Gastrocnemius medialis (tissue), 4 donors: ENCODE data around the gene DPEP3. TPM values are rescaled to one million over a fixed set of nuclear protein-coding genes. Genes with fewer than 3 reads are reported as not detected.

Source experiments
- ATAC-seq, 2 donors: fragments of 150-250 bp; one replicate each; pipeline ENCODE4 v1.9.1; 2016
- DNase-seq, 2 donors: peaks; one replicate each; pipeline ENCODE4 v3.0.0-alpha.2; 2019
- H3K27ac ChIP-seq, 4 donors: fragments of 200-600 bp; sonication (generic); 1 replicate in 1 of 4; 2 replicates in 3 of 4; pipeline ENCODE4 v1.5.1; 2016 to 2018; ENCODE audit warnings: mild to moderate bottlenecking in 2 of 4, moderate library complexity in 1 of 4
- H3K27me3 ChIP-seq, 3 donors: fragments of 200-600 bp; sonication (generic) in 2 of 3; 1 replicate in 1 of 3; 2 replicates in 2 of 3; pipeline versions ENCODE4 v1.5.1 to v1.6.0; 2016 to 2019; ENCODE audit warnings: mild to moderate bottlenecking in 1 of 3, moderate library complexity in 1 of 3
- H3K36me3 ChIP-seq, 2 donors: fragments of 200-600 bp; sonication (generic) in 1 of 2; one replicate each; pipeline ENCODE4 v1.5.1; 2017 to 2018
- H3K4me1 ChIP-seq, 2 donors: fragments of 200-600 bp; sonication (generic) in 1 of 2; one replicate each; pipeline ENCODE4 v1.5.1; 2016 to 2017; ENCODE audit warnings: mild to moderate bottlenecking in 2 of 2
- H3K4me3 ChIP-seq, 4 donors: fragments of 200-600 bp; sonication (generic) in 3 of 4; 1 replicate in 1 of 4; 2 replicates in 3 of 4; pipeline ENCODE4 v1.5.1; 2016 to 2019; ENCODE audit warnings: mild to moderate bottlenecking in 2 of 4
- H3K9me3 ChIP-seq, 3 donors: fragments of 200-600 bp; sonication (generic) in 2 of 3; 1 replicate in 1 of 3; 2 replicates in 2 of 3; pipeline ENCODE4 v1.5.1; 2016 to 2019
- POLR2A ChIP-seq, 2 donors: fragments of 450-650 bp; IDR thresholded peaks; one replicate each; pipeline ENCODE4 v1.6.1; 2017; ENCODE audit warnings: antibody characterized with exemption in 2 of 2, mild to moderate bottlenecking in 2 of 2, moderate library complexity in 2 of 2
- in situ Hi-C, 4 donors: fragments of 200-750 bp; cut with MboI; loops; one replicate each; pipeline versions ENCODE4 v1.15.0 to v1.8.0; 2017; ENCODE audit warnings: low sequenced_read_pairs in 4 of 4
- intact Hi-C: fragments of 100-400 bp; cut with DNase I; formaldehyde crosslinking; loops from one replicate; pipeline ENCODE4 v1.15.1; 2023; ENCODE audit warnings: low total_unique reads
- total RNA-seq, 4 donors: library from RNA; depleted of rRNA; stranded (reverse); fragments of >200 nt; gene quantifications; one replicate each; pipeline versions ENCODE4 v1.1.0 to v1.2.3, GENCODE V29; 2016
- TF ChIP-seq, protein P1 (sequence below), 5 experiments: fragments of 450-650 bp in 3 of 5; fragments of 200-600 bp in 2 of 5; sonication (generic) in 2 of 5; IDR thresholded peaks in 4 of 5; conservative IDR thresholded peaks in 1 of 5; 1 replicate in 4 of 5; 2 replicates in 1 of 5; pipeline ENCODE4 v1.5.1; 2016 to 2019; ENCODE audit warnings: antibody characterized with exemption in 5 of 5, mild to moderate bottlenecking in 3 of 5, moderate library complexity in 3 of 5

Gene DPEP3
- total RNA-seq, 4 donors from 2014 or later: not detected

DNA sequence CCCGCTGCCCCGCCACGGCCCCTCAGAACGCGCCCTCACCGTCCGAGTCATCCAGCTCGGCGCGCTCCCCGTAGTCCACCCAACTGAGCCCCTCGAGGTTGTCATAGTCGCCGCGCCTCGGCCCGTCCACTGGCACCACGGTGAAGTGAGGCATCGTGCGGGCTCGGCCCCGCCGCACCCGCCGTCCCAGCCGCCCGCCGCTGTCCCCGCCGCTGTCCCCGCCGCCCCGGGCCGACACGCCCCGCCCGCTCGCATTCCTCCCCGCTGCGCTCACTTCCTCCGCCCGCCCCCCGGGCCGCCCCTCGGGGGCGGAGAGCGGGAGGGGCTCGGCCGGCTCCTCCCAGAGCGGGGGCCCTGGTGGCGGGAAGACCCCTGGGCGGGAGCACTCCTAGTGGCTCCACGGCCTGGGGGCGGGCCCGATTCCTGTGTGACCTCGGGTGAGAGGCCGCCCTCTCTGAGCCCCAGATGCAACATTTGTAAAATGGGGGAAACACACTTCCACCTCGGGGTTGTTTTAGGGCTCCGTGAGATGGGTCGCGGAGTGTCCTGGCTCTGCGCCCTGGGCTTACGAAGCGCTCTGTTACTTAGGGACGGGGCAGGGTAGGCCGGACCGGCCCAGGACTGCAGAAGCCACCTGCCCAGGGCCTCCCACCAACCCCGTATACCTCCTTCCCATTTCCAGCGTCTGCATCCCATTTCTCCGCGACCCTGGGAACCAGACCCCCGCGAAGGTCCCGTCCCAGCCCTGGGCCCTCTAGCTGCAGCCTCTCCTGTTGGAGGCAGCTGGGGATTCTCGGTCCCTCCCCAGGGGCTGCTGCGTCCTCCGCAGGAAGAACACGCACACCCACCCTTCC is 11.7 kb downstream of the DPEP3 start, which contains the start of gene SLC12A4:
SLC12A4 (minus strand) TSS at position 238 of the 854 bp plus-strand sequence; CDS start at position 154, 84 bp downstream.
- no peaks in the 10 kb centered on the region for H3K36me3 ChIP-seq
- ATAC-seq (peak; percentile 42 to 62), DNase-seq (peak; percentile 53 to 66)
- H3K9me3 ChIP-seq: no peaks in the 10 kb centered on the region
- peak within 1 kb of the TSS; percentile 69 to 80 (median 80) for H3K4me3 ChIP-seq
- TF ChIP-seq POLR2A (IDR thresholded peaks at IDR 0.05): peak; percentile 93 to 94
- TF ChIP-seq, protein P1, sequence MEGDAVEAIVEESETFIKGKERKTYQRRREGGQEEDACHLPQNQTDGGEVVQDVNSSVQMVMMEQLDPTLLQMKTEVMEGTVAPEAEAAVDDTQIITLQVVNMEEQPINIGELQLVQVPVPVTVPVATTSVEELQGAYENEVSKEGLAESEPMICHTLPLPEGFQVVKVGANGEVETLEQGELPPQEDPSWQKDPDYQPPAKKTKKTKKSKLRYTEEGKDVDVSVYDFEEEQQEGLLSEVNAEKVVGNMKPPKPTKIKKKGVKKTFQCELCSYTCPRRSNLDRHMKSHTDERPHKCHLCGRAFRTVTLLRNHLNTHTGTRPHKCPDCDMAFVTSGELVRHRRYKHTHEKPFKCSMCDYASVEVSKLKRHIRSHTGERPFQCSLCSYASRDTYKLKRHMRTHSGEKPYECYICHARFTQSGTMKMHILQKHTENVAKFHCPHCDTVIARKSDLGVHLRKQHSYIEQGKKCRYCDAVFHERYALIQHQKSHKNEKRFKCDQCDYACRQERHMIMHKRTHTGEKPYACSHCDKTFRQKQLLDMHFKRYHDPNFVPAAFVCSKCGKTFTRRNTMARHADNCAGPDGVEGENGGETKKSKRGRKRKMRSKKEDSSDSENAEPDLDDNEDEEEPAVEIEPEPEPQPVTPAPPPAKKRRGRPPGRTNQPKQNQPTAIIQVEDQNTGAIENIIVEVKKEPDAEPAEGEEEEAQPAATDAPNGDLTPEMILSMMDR (IDR thresholded peaks at IDR 0.05 in 4 of 5, conservative IDR thresholded peaks at IDR 0.05 in 1 of 5): peak in 1 of 5 experiments; percentile 16
- H3K4me1 ChIP-seq: peaks cover 42 to 46% of the 10 kb centered on the region in 2 donors
- intact Hi-C loops: no loop called here
- no peaks in the 10 kb centered on the region for H3K27me3 ChIP-seq
- H3K27ac ChIP-seq: peak within 1 kb of the TSS; percentile 87 to 95 (median 89)
- in situ Hi-C loops: no loop called here

DNA sequence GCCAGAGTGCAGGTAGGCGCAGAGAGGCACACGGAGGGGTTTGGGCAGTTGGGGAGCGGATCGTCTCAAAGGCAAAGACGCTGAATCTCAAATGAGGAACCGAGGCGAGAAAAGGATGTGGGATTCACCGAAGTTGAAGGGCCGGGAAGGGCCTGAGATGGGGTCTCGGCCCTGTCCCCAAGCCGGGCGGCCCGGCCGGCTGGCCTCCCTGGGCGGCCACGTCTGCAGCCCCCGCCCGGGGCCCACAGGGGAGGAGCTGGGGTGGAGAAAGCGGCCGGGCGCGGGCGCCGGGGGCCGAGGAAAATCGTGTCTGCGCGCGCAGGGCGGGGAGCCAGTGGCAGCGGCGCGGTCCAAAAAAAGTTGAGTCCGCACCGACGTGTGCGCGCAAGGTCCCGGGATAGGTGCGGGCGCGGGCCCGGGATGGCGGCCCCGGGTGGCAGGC is 12.3 kb downstream of the DPEP3 start:
- TF ChIP-seq, protein P1 (IDR thresholded peaks at IDR 0.05 in 4 of 5, conservative IDR thresholded peaks at IDR 0.05 in 1 of 5): no peak
- no peak for TF ChIP-seq POLR2A (IDR thresholded peaks at IDR 0.05)
- H3K27me3 ChIP-seq: no peaks in the 10 kb centered on the region
- in situ Hi-C loops (no loop called here), intact Hi-C loops (loop anchor here (2.0 kb wide), 1 partner anchor 19 kb away; no protein-coding TSS in a partner anchor)
- H3K27ac ChIP-seq: peak overlapping the region; percentile 87 to 95 (median 89)
- peak overlapping the region; percentile 69 to 80 (median 80) for H3K4me3 ChIP-seq
- H3K36me3 ChIP-seq: no peaks in the 10 kb centered on the region
- no peaks in the 10 kb centered on the region for H3K9me3 ChIP-seq
- ATAC-seq: peak; percentile 17 to 19
- H3K4me1 ChIP-seq: peaks cover 49 to 52% of the 10 kb centered on the region in 2 donors
- DNase-seq: no peak

DNA sequence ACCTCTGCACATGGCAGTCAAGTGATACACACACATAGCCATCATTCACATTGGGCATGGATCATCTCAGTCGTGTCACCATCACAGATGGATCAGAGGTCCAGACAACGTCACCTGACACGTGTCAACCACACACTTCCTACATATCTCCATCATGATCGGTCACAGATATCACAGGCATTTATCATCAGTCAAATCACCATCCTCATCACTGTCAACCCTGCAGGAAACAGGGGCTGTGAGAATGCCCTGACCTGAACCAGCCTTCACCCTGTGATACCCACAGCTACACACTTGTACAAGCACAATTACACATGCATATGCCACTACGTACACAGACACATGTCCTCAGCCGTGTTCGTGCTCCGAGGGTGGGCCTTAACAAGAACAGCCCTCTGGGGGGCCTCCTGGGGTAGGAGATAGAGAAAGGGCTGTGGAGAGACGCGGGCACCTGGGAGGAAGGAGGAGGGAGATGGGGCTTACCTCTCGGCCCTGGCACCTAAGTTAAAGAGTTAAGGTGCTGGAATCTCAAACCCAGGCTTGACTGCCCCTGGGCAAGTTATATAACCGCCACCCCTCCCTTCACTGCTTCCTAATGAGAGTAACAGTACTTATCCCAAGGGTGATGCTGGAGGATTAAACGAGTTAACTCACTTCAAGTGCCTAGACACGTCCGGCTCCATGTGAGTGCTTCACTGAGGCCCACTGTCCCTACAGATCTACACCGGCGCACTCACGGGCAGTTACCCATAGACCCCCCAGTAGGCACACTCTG is 12.9 kb downstream of the DPEP3 start:
- no peaks in the 10 kb centered on the region for H3K27me3 ChIP-seq
- DNase-seq (no peak), ATAC-seq (no peak)
- no peaks in the 10 kb centered on the region for H3K9me3 ChIP-seq
- TF ChIP-seq, protein P1 (IDR thresholded peaks at IDR 0.05 in 4 of 5, conservative IDR thresholded peaks at IDR 0.05 in 1 of 5): no peak
- no peak for TF ChIP-seq POLR2A (IDR thresholded peaks at IDR 0.05)
- peak overlapping the region; percentile 69 to 80 (median 80) for H3K4me3 ChIP-seq
- in situ Hi-C loops (no loop called here), intact Hi-C loops (loop anchor here (2.0 kb wide), 1 partner anchor 19 kb away; no protein-coding TSS in a partner anchor)
- H3K4me1 ChIP-seq: peaks cover 55 to 58% of the 10 kb centered on the region in 2 donors
- H3K27ac ChIP-seq: peak overlapping the region; percentile 87 to 95 (median 89)
- H3K36me3 ChIP-seq: no peaks in the 10 kb centered on the region

DNA sequence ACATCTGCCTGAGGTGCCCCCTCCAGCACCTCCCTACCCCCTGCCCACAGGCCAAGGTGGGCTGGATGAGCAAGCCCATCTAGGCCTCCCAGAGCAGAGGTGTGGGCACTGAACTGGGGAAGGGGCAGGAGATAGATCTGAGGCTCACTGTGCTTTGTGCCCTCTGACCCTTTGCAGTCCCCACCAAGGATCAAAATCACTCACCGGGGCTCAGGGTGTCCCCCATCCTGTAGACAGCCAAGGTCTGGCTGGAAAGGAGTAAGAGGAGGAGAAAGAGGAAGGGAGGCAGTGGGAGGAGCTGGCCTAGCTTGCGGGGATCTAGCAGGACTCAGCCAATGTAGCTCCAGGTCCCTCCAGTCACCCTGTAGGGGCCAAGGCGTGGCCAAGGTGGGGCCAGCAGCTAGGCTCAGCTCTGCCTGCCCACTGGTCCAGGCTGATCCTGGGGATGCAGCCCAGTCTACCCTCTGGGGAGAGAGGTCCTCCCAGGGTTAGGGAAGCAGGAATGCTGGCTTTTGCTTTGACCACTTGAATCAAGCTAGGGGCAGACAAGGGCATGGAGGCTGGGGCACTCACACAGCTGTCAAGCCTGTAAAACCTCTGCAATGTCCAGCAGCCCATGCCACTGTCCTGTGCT is 13.6 kb downstream of the DPEP3 start:
- intact Hi-C loops: loop anchor here (2.0 kb wide), 1 partner anchor 20 kb away; no protein-coding TSS in a partner anchor

More for the DNA sequence above, 13.6 kb downstream of the DPEP3 start:
- Histone ChIP-seq H3K9me3 (no peaks in the 10 kb centered on the region), H3K4me3 (peak overlapping the region; percentile 69 to 80 (median 80)), H3K36me3 (no peaks in the 10 kb centered on the region), H3K27ac (peak overlapping the region; percentile 87 to 95 (median 89)), H3K27me3 (no peaks in the 10 kb centered on the region), H3K4me1 (peaks cover 62 to 65% of the 10 kb centered on the region in 2 donors)
- in situ Hi-C loops: no loop called here
- ATAC-seq: no peak
- TF ChIP-seq, protein P1 (IDR thresholded peaks at IDR 0.05 in 4 of 5, conservative IDR thresholded peaks at IDR 0.05 in 1 of 5): no peak
- TF ChIP-seq POLR2A (IDR thresholded peaks at IDR 0.05): no peak
- DNase-seq: peak in 1 of 2 donors; percentile 48
